K562 (cell line): ENCODE data around the gene RSU1. TPM values are rescaled to one million over a fixed set of nuclear protein-coding genes. Genes with fewer than 3 reads are reported as not detected.

Source experiments
- ATAC-seq: fragments of 200-7000 bp; cut with Tn5 transposase; 3 replicates; pipeline ENCODE4 v1.9.1; 2020; ENCODE audit warnings: moderate library complexity
- BruUV-seq: library from RNA; stranded (reverse); fragments of 400-500 nt; replicated peaks from 2 replicates; lab custom pipeline; 2021; lab: Mats Ljungman, UMichigan
- CTCF ChIA-PET: fragments of 300-600 bp; formaldehyde crosslinking; extraction: SDS; loops from one replicate; lab custom pipeline; 2021; ENCODE audit warnings: low intra/inter-chr PET ratio; lab: Yijun Ruan, JAX
- POLR2A ChIA-PET: fragments of 300-600, 350-650 bp; sonication (Branson Sonifier 250); formaldehyde crosslinking; extraction: SDS; loops from one replicate; lab custom pipeline; 2021; ENCODE audit warnings: antibody characterized with exemption, inconsistent platforms; lab: Yijun Ruan, JAX
- DNase-seq, 4 experiments: peaks; one replicate each; pipeline versions ENCODE4 v3.0.0 to v3.0.0-alpha.2; 2011 to 2018; ENCODE audit warnings: low spot score in 3 of 4, mixed read lengths in 3 of 4; ENCODE audit errors: extremely low read depth in 1 of 4
- FAIRE-seq: peaks from 2 replicates; lab custom pipeline; 2011; peaks lifted over from hg19 to GRCh38; lab: Jason Lieb, UNC
- H2AFZ ChIP-seq: 2 replicates; pipeline ENCODE4 v1.6.0; 2011; ENCODE audit warnings: low read depth, low read length, control low read depth, inconsistent platforms
- H3K27ac ChIP-seq: fragments of 200-600 bp; 3 replicates; pipeline ENCODE4 v1.8.0; 2011; ENCODE audit warnings: low read depth, mild to moderate bottlenecking, control low read depth, inconsistent platforms, low read length, moderate library complexity, mixed read lengths; ENCODE audit errors: extremely low read depth
- H3K27me3 ChIP-seq, 2 experiments: fragments of 300-600 bp in 1 of 2; 2 replicates in 1 of 2; 3 replicates in 1 of 2; pipeline versions ENCODE4 v1.6.0 to v1.8.0; 2011; ENCODE audit warnings: inconsistent platforms in 2 of 2, low read length in 2 of 2, mild to moderate bottlenecking in 1 of 2, mixed read lengths in 1 of 2, moderate library complexity in 1 of 2; ENCODE audit not compliant: control insufficient read depth in 2 of 2, insufficient read depth in 2 of 2
- H3K36me3 ChIP-seq: fragments of 300-600 bp; 3 replicates; pipeline ENCODE4 v1.8.0; 2011; ENCODE audit warnings: mild to moderate bottlenecking, low read length, inconsistent platforms; ENCODE audit not compliant: control insufficient read depth, insufficient read depth
- H3K4me1 ChIP-seq, 2 experiments: fragments of 200-600 bp in 1 of 2; replicated peaks in 1 of 2; 2 replicates in 1 of 2; 3 replicates in 1 of 2; pipeline versions ENCODE4 v1.5.1 to v1.8.0; 2011; ENCODE audit warnings: inconsistent platforms in 2 of 2, low read length in 2 of 2, mild to moderate bottlenecking in 1 of 2, mixed read lengths in 1 of 2, moderate library complexity in 1 of 2; ENCODE audit not compliant: control insufficient read depth in 2 of 2, insufficient read depth in 2 of 2
- H3K4me2 ChIP-seq: 2 replicates; pipeline ENCODE4 v1.6.1; 2011; ENCODE audit warnings: low read length, control low read depth, inconsistent platforms, mixed read lengths; ENCODE audit not compliant: insufficient read depth
- H3K4me3 ChIP-seq: fragments of 200-600 bp; sonication (generic), shearing (Covaris generic); 2 replicates; pipeline ENCODE4 v1.5.1; 2016; ENCODE audit warnings: control low read depth, inconsistent platforms
- H3K79me2 ChIP-seq: fragments of 200-600 bp; 3 replicates; pipeline ENCODE4 v1.8.0; 2011; ENCODE audit warnings: low read length, inconsistent platforms; ENCODE audit not compliant: control insufficient read depth, insufficient read depth
- H3K9ac ChIP-seq, 2 experiments: 2 replicates each; pipeline versions ENCODE4 v1.6.0 to v1.6.1; 2011; ENCODE audit warnings: low read depth in 2 of 2, low read length in 2 of 2, control low read depth in 1 of 2, inconsistent platforms in 1 of 2, mild to moderate bottlenecking in 1 of 2, mixed read lengths in 1 of 2; ENCODE audit not compliant: insufficient read depth in 1 of 2
- H3K9me1 ChIP-seq: one replicate; pipeline ENCODE4 v1.6.0; 2011; ENCODE audit warnings: inconsistent platforms, mild to moderate bottlenecking, low read length, moderate library complexity; ENCODE audit not compliant: control insufficient read depth, insufficient read depth
- H3K9me3 ChIP-seq: replicated peaks from 2 replicates; pipeline ENCODE4 v1.5.1; 2011; ENCODE audit warnings: low read depth, low read length, inconsistent platforms; ENCODE audit not compliant: control insufficient read depth, insufficient read depth
- H4K20me1 ChIP-seq: replicated peaks from 2 replicates; pipeline ENCODE4 v1.6.1; 2011; ENCODE audit warnings: low read length, inconsistent platforms, mixed read lengths; ENCODE audit not compliant: control insufficient read depth, insufficient read depth
- ARID3A ChIP-seq: IDR thresholded peaks from 2 replicates; pipeline ENCODE4 v1.6.1; 2012; ENCODE audit warnings: low read depth, low read length, improper control_type of control experiment, borderline replicate concordance
- ATF6 ChIP-seq: sonication (generic); formaldehyde crosslinking; IDR thresholded peaks from 2 replicates; pipeline ENCODE4 v1.4.0; 2020; ENCODE audit warnings: mild to moderate bottlenecking, missing genetic modification reagents
- FOXP1 ChIP-seq: sonication (generic); formaldehyde crosslinking; IDR thresholded peaks from 2 replicates; pipeline ENCODE4 v1.8.0; 2022; ENCODE audit warnings: mild to moderate bottlenecking, missing genetic modification reagents
- GTF2E2 ChIP-seq: fragments of 200-800 bp; sonication (Bioruptor generic); IDR thresholded peaks from 2 replicates; pipeline ENCODE4 v1.6.1; 2016; ENCODE audit warnings: missing genetic modification characterization, missing compliant biosample characterization
- GTF3C2 ChIP-seq: IDR thresholded peaks from 3 replicates; pipeline ENCODE4 v1.6.1; 2011; ENCODE audit warnings: borderline replicate concordance, mild to moderate bottlenecking, moderate library complexity; ENCODE audit not compliant: insufficient read length; ENCODE audit errors: extremely low read depth
- NELFE ChIP-seq: IDR thresholded peaks from 2 replicates; pipeline ENCODE4 v1.6.1; 2011; ENCODE audit warnings: mild to moderate bottlenecking; ENCODE audit not compliant: insufficient read depth, insufficient read length
- RBM25 ChIP-seq: fragments of 200-400 bp; formaldehyde crosslinking; IDR thresholded peaks from 2 replicates; pipeline ENCODE4 v1.6.1; 2018; ENCODE audit warnings: low read length, low read depth, moderate library complexity; ENCODE audit not compliant: severe bottlenecking
- ZNF121 ChIP-seq: sonication (generic); formaldehyde crosslinking; conservative IDR thresholded peaks from 2 replicates; pipeline ENCODE4 v1.8.0; 2022; ENCODE audit warnings: missing genetic modification reagents
- WGBS: fragments of 100-300 bp; shearing (Covaris generic); methylation state at CpG from one replicate; pipeline ENCODE4 v1.1.6; 2016; ENCODE audit warnings: low coverage, mixed read lengths; ENCODE audit not compliant: insufficient coverage; ENCODE audit errors: missing lambda C conversion rate; 5-methylcytosine and 5-hydroxymethylcytosine counted together
- in situ Hi-C: fragments of 300-500 bp; cut with MboI; formaldehyde crosslinking; loops from 4 replicates; pipeline ENCODE4 v1.15.0; 2018; ENCODE audit warnings: inconsistent platforms, mixed read lengths
- intact Hi-C: fragments of 100-400 bp; cut with micrococcal nuclease; formaldehyde crosslinking; loops from 2 replicates; pipeline ENCODE4 v1.14.2; 2022
- polyA plus RNA-seq, 8 experiments: library from polyadenylated mRNA; depleted of rRNA in 4 of 8; stranded (reverse) in 5 of 8; unstranded in 3 of 8; fragments of >200 nt; fragmentation: Nextera tagmentation in 2 of 8; fragmentation: Illumina TruSeq in 1 of 8; extraction: Ambion mirVana in 2 of 8; extraction: Trizol in 1 of 8; gene quantifications; 2 replicates each; pipeline versions ENCODE4 v1.2.1 to v1.2.3, GENCODE V29; 2011 to 2014; ENCODE audit warnings: inconsistent platforms in 1 of 8, missing spikeins in 1 of 8
- total RNA-seq, 7 experiments: library from RNA; depleted of rRNA in 6 of 7; stranded (reverse); fragments of >200 nt in 6 of 7; fragmentation: Illumina TruSeq in 2 of 7; extraction: Trizol in 2 of 7; gene quantifications; 2 replicates each; pipeline versions ENCODE4 v1.2.1 to v1.2.3, GENCODE V29; 2011 to 2021; ENCODE audit warnings: low replicate concordance in 1 of 7

The RSU1 gene
- total and polyA plus RNA-seq, 9 of the 15 experiments (the other 6 are each of a cell fraction or from before 2014, with no cell fraction given): 18.8 to 67.3 (median 31.5) TPM

GRCh38 chr10:16814012-16814411, 3.2 kb downstream of the RSU1 start:
- Histone ChIP-seq H3K27me3 (no peaks in the 10 kb centered on the region), H4K20me1 (no peaks in the 10 kb centered on the region), H3K4me1 (peaks cover 7 to 12% of the 10 kb centered on the region in 2 experiments), H3K9ac (no peak overlapping the region), H3K79me2 (peaks cover 10% of the 10 kb centered on the region), H3K4me2 (no peak overlapping the region), H3K9me1 (no peaks in the 10 kb centered on the region), H3K36me3 (no peaks in the 10 kb centered on the region), H3K27ac (no peak overlapping the region), H3K4me3 (no peak overlapping the region), H3K9me3 (no peaks in the 10 kb centered on the region), H2AFZ (no peak overlapping the region)
- DNase-seq (no peak), FAIRE-seq (no peak), ATAC-seq (no peak)
- ChIA-PET CTCF (no interaction called here), POLR2A (interaction anchor here (0.6 kb wide), 1 partner anchor 135 kb away, joined by 3 read pairs; no protein-coding TSS in a partner anchor)
- in situ Hi-C loops: loop anchor here (25.0 kb wide), 1 partner anchor 927 kb away; no protein-coding TSS in a partner anchor
- intact Hi-C loops: no loop called here
- 72% methylated on average over 3 of the region's 3 CpGs for WGBS
- TF ChIP-seq NELFE (no peak), RBM25 (peak; percentile 12), ZNF121 (CRISPR knock-in tag) (peak; percentile 94)
- BruUV-seq: no TSS peak

- no peak overlapping the region for H3K4me3 ChIP-seq
- intact Hi-C loops (no loop called here), in situ Hi-C loops (loop anchor here (25.0 kb wide), 1 partner anchor 925 kb away; no protein-coding TSS in a partner anchor)
- no peaks in the 10 kb centered on the region for H3K9me3 ChIP-seq
- H3K9ac ChIP-seq: no peak overlapping the region
- POLR2A ChIA-PET: no interaction called here
- ATAC-seq (no peak), FAIRE-seq (no peak), DNase-seq (no peak)
- no peak overlapping the region for H3K4me2 ChIP-seq
- H3K9me1 ChIP-seq: no peaks in the 10 kb centered on the region
- no peaks in the 10 kb centered on the region for H3K36me3 ChIP-seq
- peaks cover 10% of the 10 kb centered on the region for H3K79me2 ChIP-seq
- no peak overlapping the region for H2AFZ ChIP-seq
- CTCF ChIA-PET: no interaction called here
- no TSS peak for BruUV-seq
- no peaks in the 10 kb centered on the region for H4K20me1 ChIP-seq
- no peaks in the 10 kb centered on the region for H3K27me3 ChIP-seq
- 58% methylated on average over 4 of the region's 4 CpGs for WGBS
- H3K4me1 ChIP-seq: peaks cover 7% of the 10 kb centered on the region in 2 experiments; a peak in 4 of 5 replicates
- H3K27ac ChIP-seq: no peak overlapping the region
- TF ChIP-seq GTF2E2 (tag): no peak
- no peak for TF ChIP-seq FOXP1 (CRISPR knock-in tag)
- TF ChIP-seq ARID3A: no peak
- TF ChIP-seq ATF6 (CRISPR knock-in tag): no peak
- TF ChIP-seq GTF3C2: no peak
Observed at GRCh38 chr10:16812676-16813075, 4.5 kb downstream of the RSU1 start.
